Cardiac fibroblast (primary cell): ENCODE results near the gene EFNB2.

ENCODE experiments used
- DNase-seq, 2 donors: peaks; one replicate each; pipeline versions ENCODE4 v3.0.0 to v3.0.0-alpha.2; 2010; ENCODE audit warnings: low read depth in 2 of 2
- H3K4me3 ChIP-seq, 2 donors: replicated peaks in 1 of 2; 1 replicate in 1 of 2; 2 replicates in 1 of 2; pipeline ENCODE4 v1.5.1; 2011; ENCODE audit warnings: low read depth in 2 of 2, low read length in 2 of 2, mild to moderate bottlenecking in 2 of 2, moderate library complexity in 1 of 2
- TF ChIP-seq, protein P1 (sequence below): IDR thresholded peaks from one replicate; pipeline ENCODE4 v1.5.1; 2011; ENCODE audit warnings: low read depth, mild to moderate bottlenecking, low read length, inconsistent platforms

The EFNB2 gene

DNA sequence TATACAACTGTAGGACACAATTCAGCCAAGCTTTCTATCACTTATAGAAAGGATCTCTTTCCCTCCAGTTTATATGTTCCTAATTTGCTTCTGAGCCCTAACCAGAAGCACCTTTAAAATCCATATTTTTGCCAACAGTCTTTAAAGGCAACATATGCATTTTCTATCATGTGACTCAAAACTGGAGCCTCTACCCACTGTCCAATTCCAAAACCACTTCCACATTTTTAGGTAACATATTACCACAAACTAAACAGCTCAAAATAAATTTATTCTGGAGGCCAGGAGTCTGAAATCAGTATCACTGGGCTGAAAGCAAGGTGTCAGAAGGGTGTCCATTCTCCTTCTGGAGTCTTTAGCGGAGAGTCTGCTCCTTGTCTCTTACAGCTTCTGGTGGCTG is 15.9 kb upstream of the EFNB2 start:
- no peak overlapping the region for H3K4me3 ChIP-seq
- no peak for DNase-seq
- TF ChIP-seq, protein P1, sequence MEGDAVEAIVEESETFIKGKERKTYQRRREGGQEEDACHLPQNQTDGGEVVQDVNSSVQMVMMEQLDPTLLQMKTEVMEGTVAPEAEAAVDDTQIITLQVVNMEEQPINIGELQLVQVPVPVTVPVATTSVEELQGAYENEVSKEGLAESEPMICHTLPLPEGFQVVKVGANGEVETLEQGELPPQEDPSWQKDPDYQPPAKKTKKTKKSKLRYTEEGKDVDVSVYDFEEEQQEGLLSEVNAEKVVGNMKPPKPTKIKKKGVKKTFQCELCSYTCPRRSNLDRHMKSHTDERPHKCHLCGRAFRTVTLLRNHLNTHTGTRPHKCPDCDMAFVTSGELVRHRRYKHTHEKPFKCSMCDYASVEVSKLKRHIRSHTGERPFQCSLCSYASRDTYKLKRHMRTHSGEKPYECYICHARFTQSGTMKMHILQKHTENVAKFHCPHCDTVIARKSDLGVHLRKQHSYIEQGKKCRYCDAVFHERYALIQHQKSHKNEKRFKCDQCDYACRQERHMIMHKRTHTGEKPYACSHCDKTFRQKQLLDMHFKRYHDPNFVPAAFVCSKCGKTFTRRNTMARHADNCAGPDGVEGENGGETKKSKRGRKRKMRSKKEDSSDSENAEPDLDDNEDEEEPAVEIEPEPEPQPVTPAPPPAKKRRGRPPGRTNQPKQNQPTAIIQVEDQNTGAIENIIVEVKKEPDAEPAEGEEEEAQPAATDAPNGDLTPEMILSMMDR = no peak

DNA sequence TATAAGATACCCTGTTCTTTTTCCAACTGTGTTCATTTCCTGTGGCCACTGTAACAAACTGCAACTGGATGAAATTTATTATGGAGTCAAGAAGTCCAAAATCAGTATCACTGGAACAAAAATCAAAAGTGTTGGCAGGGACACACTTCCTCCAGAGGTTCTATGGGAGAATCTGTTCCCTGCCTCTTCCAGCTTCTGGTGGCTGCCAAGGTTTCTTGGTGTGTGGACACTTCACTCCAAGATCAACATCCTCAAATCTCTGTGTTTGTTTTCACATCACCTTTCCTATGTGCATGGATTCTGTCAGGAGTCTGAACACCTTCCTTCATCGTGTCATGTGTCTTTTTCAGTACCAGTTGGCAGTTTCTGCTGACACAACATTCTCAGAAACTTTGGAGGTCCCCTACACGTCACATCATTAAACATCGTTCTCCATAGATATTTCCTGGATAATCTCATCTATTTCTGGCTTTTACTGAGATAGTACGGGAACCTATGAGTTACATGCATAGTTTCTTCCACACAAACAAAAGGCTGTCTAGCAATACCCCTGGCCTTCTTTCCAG is 15.2 kb upstream of the EFNB2 start:
- DNase-seq = no peak
- TF ChIP-seq, protein P1 = no peak

DNA sequence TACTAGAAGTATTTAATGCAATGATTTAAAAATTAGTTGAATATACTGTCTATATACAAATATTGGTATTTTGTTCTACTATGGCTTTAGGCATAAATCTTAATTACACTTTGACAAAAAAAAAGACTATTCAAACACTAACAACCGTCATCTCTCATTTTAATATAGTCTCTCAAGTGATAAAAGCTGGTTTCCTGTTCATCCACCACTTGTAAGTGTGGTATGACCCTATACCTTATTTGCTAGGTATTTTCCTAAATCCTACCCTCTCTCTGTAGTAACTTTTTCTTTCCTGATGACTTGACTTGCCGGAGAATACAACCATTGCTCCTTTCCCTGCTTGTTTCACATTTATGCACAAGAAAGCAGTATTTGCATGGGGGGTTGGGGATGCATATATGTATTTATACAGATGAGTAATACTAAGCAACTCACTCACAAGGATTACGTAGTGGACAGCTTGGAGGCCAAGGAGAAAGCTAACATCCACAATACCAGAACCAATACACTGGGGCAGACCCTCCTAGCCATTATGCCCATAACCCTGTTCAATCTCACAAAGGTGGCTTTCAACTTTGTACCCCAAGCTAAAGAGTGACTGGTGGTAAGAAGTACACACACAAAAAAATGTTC is 12.7 kb upstream of the EFNB2 start:
- no peak overlapping the region for H3K4me3 ChIP-seq
- TF ChIP-seq, protein P1 = no peak
- DNase-seq = peak in 1 of 2 donors; percentile 65

More for the DNA sequence above, 15.2 kb upstream of the EFNB2 start:
- H3K4me3 ChIP-seq = no peak overlapping the region

DNA sequence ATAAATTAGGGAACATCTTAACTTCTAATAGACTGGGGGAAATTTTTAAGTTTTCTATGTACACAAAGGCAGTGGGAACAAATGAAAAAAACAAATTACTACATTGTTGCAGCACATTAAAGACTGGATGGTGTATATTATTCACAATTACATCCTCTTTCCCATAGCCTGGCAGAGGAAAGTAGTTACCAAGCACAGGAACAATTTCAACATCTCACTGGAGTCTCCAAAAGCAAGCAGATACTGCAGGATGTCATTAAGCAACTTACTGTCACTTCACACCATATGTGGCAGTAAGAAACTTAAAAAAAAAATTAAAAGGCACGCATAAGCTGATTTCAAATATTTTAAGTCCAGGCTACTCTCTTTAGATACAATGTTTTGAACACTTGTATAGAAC is 6.4 kb upstream of the EFNB2 start:
- H3K4me3 ChIP-seq = no peak overlapping the region
- DNase-seq = no peak
- TF ChIP-seq, protein P1 = no peak

DNA sequence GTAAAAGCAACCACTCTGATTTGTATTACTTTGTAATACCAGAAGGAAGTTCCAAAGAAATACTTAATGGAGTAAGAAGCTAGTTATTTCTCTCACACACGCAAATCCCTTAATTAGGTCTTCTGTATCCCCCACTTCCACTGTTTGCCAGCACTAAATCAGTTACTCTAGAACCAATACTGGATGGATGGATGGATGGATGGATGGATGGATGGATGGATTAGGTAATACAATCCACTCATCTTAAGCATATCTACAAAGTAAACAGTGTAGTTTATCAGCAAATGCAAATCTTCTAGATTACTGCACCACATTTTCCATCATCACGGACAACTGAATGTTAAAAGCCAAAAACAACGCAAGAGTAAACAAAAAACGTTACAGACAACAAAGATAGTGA is 5.2 kb upstream of the EFNB2 start:
- H3K4me3 ChIP-seq = no peak overlapping the region
- no peak for DNase-seq
- TF ChIP-seq, protein P1 = no peak

DNA sequence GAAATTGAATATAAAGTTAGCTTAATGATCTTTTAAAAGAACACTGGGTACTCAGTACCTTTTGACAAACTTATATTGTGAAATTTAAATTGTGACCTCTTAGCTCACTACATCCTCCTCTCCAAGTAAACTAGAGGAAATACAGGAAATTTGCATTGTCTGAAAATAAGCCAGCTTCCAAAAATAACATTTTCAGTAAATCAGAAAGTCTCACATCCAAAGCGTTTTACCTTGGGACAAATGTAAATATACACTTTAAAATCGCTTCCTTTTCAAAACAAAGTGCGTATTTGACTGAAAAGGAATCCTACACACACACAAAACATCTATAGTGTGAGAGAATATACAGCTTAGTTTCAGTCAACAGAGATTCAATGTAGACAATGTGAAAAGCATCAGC is 2.1 kb upstream of the EFNB2 start:
- TF ChIP-seq, protein P1 = no peak
- no peak overlapping the region for H3K4me3 ChIP-seq
- DNase-seq = no peak
